GM19468 (cell line): ENCODE measurements around the gene EBF3.

Experiments used
- ATAC-seq: cut with Tn5 transposase; IDR thresholded peaks from one replicate; pipeline ENCODE4 v1.9.1; 2021; ENCODE audit warnings: mild to moderate bottlenecking, moderate library complexity, moderate number of reproducible peaks; ENCODE audit not compliant: unreplicated experiment; ENCODE audit errors: extremely low read depth

Gene EBF3

GRCh38 chr10:129864082-129864481, 100.0 kb downstream of the EBF3 start:
- ATAC-seq, result no peak

- no peak for ATAC-seq
These were observed 100.8 kb downstream of the EBF3 start for GRCh38 chr10:129863201-129863663.

GRCh38 chr10:129861776-129862531, 102.1 kb downstream of the EBF3 start:
- ATAC-seq, result no peak

DNA sequence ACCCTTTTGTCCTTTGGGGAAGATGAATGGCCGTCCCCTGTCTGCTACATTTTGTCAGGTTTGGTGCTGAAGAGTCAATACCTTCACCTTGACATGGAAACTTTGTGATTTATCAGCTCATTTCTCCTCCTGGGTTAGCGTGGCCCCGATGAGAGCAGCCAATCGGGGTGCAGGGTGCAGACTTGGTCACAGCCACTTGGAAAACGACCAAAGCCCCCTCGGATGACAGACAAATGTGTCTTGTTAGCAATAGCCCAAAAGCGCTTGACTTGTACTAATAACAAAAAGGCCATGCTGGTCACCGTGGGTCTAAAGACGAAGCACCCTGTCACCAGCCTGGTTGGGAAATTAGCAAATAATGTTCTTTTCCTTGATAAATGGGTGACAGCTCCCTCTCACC, 103.7 kb downstream of the EBF3 start:
- ATAC-seq, result no peak

- no peak for ATAC-seq
These were observed 104.5 kb downstream of the EBF3 start for GRCh38 chr10:129859536-129859935.

DNA sequence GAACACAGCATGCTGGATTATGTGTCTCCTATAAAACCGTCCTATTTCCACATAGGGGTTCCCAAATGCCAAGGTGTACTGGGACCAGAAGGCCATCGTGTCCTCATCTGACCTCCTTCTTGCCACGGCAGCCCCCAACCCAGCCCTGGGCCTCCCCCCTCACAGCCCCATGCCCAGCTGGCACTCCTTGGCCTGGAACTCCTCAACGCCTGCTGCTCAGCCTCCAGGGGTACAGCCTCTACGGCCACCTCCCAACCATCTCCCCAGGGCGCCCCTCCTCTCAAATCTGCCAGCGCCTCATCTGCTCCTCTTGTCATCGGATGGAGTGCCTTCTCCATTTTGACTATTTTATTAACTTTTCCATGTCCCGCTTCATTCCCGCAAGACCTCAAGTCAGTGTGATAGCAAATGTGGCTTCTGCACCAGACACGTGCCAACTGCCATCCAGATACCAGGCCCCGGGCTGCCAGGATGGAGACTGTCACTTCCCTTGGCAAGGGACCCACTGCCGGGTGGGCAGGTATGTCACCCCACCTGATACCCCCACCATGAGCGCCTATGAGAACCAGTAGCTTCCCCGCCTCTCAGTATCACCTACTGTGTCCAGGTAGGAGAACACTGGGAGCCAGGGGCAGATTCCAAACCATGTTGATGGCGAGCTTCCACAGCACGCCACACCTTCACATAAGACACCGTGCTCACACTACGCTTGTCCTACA, 106.7 kb downstream of the EBF3 start:
- no peak for ATAC-seq

DNA sequence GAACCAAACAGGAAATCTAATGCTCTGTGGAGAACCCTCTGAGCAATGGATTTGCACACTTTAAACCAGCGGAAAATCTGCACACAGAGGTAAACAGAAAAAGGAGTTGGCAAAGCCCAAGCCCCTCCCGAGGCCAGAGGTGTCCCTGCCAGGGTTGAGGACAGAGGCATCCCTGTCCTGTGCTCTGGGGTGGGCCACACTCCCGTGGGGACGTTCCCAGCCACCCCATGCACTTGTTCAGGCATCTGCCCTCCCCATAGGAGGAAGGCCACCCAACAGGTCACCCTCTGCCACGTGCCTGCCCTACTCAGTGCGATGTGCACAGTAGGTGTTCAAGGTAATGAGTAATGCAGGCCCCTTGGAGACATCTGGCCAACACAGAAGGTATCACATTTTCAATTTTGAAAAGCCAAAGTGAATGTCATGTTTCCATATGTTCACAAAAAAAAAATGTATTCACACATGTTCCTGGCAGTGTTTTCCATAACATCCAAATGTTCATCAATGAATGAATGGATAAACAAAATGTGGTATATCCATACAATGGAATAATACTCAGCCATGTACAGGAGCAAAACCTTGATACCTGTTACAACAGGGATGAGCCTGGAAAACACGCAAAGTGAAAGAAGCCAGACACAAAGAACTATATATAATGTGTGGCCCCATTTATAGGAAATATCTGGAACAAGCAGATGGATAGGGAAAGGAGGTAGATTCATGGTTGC, 108.1 kb downstream of the EBF3 start:
- ATAC-seq, result no peak

- no peak for ATAC-seq
These were observed 109.0 kb downstream of the EBF3 start for GRCh38 chr10:129854796-129855705.

- ATAC-seq, result no peak
These were observed 109.9 kb downstream of the EBF3 start for GRCh38 chr10:129854158-129854557.

DNA sequence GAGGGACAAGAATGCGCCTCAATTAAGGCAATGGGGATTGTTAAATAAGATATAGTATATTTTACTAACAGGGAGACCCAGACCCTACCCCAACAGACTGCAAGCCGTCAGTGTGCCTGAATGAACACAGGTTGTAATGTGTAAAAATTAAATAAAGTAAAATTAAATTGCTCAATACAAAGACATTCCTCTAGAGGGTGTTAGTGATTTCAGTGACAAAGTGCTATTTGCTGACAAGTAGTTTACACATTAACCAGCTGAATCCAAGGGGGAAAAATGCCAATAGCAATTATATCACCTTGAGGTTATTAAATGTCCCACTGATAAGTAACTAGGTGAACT, 110.5 kb downstream of the EBF3 start:
- ATAC-seq, result no peak

GRCh38 chr10:129852829-129853561, 111.1 kb downstream of the EBF3 start:
- no peak for ATAC-seq

GRCh38 chr10:129851941-129852640, 112.0 kb downstream of the EBF3 start:
- no peak for ATAC-seq

GRCh38 chr10:129850790-129851189, 113.3 kb downstream of the EBF3 start:
- ATAC-seq, result no peak

GRCh38 chr10:129850316-129850715, 113.8 kb downstream of the EBF3 start:
- ATAC-seq, result no peak

DNA sequence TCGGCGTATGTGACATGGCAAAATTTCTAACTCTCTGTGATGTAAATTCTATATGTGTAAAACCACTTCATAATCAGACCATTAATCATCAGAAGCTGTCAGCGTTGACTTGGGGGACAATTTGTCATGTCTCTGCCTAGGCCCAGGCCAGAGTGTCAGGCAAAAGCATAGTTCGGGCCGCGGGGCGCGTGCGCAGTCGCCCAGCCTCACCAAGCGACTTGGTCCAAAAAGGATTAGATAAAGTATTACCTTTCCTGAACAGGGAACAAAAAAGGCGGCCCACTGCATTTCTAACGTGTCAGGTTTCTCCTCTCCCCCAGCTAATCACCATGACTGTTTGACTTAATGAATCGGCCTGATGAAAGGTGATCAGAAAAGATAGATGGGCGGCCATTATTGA, 114.2 kb downstream of the EBF3 start:
- ATAC-seq, result no peak

GRCh38 chr10:129849452-129849750, 114.7 kb downstream of the EBF3 start:
- no peak for ATAC-seq

GRCh38 chr10:129848696-129849451, 115.2 kb downstream of the EBF3 start:
- ATAC-seq, result no peak

- ATAC-seq, result no peak
These were observed 116.2 kb downstream of the EBF3 start for GRCh38 chr10:129847741-129848483.
